Urinary bladder (tissue), 4 donors: ENCODE results near the gene HP. TPM values are rescaled to one million over a fixed set of nuclear protein-coding genes. Genes with fewer than 3 reads are reported as not detected.

Source experiments
- DNase-seq: peaks from one replicate; pipeline ENCODE4 v3.0.0-alpha.2; 2015; ENCODE audit errors: extremely low spot score
- H3K27ac ChIP-seq: one replicate; pipeline ENCODE4 v1.5.1; 2013; ENCODE audit warnings: low read depth, mild to moderate bottlenecking, moderate library complexity
- H3K36me3 ChIP-seq: one replicate; pipeline ENCODE4 v1.6.1; 2013; ENCODE audit warnings: mild to moderate bottlenecking, moderate library complexity; ENCODE audit not compliant: insufficient read depth
- H3K4me1 ChIP-seq: one replicate; pipeline ENCODE4 v1.6.1; 2013; ENCODE audit warnings: mild to moderate bottlenecking, moderate library complexity; ENCODE audit not compliant: insufficient read depth
- H3K4me3 ChIP-seq: one replicate; pipeline ENCODE4 v1.5.1; 2013; ENCODE audit warnings: low read depth, low read length
- WGBS: extraction: QIAGEN DNeasy Blood & Tissue Kit; methylation state at CpG from one replicate; pipeline ENCODE4 v1.1.7; 2013; 5-methylcytosine and 5-hydroxymethylcytosine counted together
- polyA plus RNA-seq: library from polyadenylated mRNA; stranded (reverse); fragments of 200-250 nt; gene quantifications from one replicate; pipeline ENCODE4 v1.2.3, GENCODE V29; 2013
- total RNA-seq: library from RNA; depleted of rRNA; stranded (reverse); fragments of >200 nt; gene quantifications from one replicate; pipeline ENCODE4 v1.2.3, GENCODE V29; 2014
- donor health status: healthy with polysubstance abuse.
- donor health status: healthy.

The HP gene
- total and polyA plus RNA-seq, 2 donors, result 0.95 to 40.2 TPM

- DNase-seq, result no peak
- H3K36me3 ChIP-seq, result no peaks in the 10 kb centered on the region
- no peaks in the 10 kb centered on the region for H3K4me1 ChIP-seq
- 61% methylated on average over 6 of the region's 6 CpGs for WGBS
- H3K27ac ChIP-seq, result no peak overlapping the region
- H3K4me3 ChIP-seq, result no peak overlapping the region
These were observed 29.4 kb upstream of the HP start for GRCh38 chr16:72024862-72025382.

DNA sequence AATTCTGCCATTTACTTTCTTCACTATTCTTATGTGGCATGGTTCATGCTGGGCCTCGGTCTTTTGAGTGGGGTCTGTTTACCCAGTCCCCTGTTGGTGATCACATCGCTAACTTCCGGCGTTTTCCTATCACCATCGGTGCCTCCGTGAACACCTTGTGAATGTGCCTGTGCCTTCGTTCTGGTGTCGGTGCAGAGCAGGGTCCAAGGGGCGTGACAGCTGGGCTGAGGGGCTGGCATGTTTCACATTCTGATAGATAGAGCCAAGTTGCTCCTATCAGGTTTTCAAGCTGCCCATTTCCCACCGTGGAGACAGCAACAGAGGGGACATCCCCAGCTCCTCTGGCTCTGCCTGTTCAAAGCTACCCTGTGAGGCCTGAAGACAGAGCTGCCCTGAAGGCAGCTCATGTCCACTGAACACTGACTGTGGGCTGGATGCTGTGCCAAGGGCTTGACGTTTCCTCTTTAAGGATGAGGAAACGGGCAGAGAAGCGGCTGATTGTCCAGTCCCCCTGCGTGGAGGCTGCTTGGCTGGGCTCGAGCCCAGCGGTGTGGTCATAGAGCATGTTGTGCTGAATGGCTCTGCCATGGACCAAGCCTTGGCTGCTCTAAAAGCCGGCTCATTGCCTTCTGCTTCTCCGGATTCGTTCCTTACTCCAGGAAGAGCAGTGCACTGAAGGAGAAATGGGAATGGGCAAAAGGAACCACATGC lies 28.7 kb upstream of the HP start:
- H3K36me3 ChIP-seq, result no peaks in the 10 kb centered on the region
- no peak overlapping the region for H3K4me3 ChIP-seq
- H3K4me1 ChIP-seq, result no peaks in the 10 kb centered on the region
- no peak for DNase-seq
- WGBS, result 85% methylated on average over 19 of the region's 19 CpGs
- H3K27ac ChIP-seq, result no peak overlapping the region

GRCh38 chr16:72027669-72028378 lies 26.5 kb upstream of the HP start:
- 94% methylated on average over 6 of the region's 6 CpGs for WGBS
- no peak for DNase-seq
- Histone ChIP-seq H3K27ac (no peak overlapping the region), H3K4me3 (no peak overlapping the region), H3K36me3 (no peaks in the 10 kb centered on the region), H3K4me1 (no peaks in the 10 kb centered on the region)

DNA sequence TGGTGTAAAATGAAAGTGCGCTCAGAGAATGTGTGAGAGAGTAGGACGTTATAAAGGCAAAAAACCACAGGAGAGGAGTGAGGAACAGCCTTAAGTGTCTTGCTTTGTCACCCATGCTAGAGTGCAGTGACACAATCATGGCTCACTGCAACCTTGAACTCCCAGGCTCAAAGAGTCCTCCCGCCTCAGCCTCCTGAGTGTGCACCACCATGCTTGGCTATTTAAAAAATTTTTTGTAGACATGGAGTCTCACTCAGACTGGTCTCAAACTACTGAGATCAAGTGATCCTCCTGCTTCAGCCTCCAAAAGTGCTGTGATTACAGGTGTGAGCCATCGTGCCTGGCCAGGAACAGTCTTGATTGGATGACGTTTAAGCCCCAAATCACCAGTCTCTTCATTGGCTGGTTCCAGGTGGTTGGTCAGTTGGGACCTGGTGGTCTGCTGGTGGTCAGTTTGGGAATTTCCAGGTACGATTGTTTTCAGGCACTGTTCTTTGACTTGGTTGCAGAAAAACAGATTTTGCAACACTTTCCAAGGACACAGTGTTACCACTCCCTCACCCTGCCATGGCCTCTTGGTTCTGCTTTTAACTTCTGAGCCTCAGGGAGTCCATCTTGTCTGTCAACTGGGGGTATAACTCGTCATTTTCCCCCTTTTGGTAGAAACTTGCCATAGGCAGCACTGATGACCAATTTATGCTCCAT lies 24.6 kb upstream of the HP start:
- no peaks in the 10 kb centered on the region for H3K4me1 ChIP-seq
- H3K36me3 ChIP-seq, result no peaks in the 10 kb centered on the region
- no peak for DNase-seq
- H3K4me3 ChIP-seq, result no peak overlapping the region
- WGBS, result 87% methylated on average over 7 of the region's 7 CpGs
- H3K27ac ChIP-seq, result no peak overlapping the region

- DNase-seq, result no peak
- Histone ChIP-seq H3K36me3 (no peaks in the 10 kb centered on the region), H3K4me3 (no peak overlapping the region), H3K27ac (no peak overlapping the region), H3K4me1 (no peaks in the 10 kb centered on the region)
- WGBS, result 81% methylated on average over 4 of the region's 4 CpGs
These were observed 20.9 kb upstream of the HP start for GRCh38 chr16:72033437-72033836.

DNA sequence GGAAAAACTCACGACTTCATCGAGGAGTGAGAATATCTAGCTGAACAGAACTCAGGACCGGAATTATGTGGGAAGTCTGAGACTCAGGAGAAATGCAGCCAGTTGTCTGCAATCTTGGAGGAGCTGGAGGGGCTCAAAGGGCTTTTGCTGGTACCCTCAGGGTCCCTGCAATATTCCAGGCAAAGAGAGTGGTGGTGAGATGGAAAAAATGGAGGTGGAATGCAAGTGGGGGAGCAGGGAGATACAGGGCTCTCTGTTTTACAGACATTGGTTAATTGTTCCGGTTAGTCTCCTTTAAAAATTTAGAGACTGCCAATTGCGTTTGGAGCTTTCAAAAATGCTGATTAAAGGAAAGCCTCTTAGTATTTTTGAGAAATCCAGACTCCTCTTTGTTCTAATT lies 18.2 kb upstream of the HP start:
- no peak overlapping the region for H3K4me3 ChIP-seq
- no peak overlapping the region for H3K27ac ChIP-seq
- no peaks in the 10 kb centered on the region for H3K4me1 ChIP-seq
- no peak for DNase-seq
- no peaks in the 10 kb centered on the region for H3K36me3 ChIP-seq
- 78% methylated on average over 5 of the region's 5 CpGs for WGBS

DNA sequence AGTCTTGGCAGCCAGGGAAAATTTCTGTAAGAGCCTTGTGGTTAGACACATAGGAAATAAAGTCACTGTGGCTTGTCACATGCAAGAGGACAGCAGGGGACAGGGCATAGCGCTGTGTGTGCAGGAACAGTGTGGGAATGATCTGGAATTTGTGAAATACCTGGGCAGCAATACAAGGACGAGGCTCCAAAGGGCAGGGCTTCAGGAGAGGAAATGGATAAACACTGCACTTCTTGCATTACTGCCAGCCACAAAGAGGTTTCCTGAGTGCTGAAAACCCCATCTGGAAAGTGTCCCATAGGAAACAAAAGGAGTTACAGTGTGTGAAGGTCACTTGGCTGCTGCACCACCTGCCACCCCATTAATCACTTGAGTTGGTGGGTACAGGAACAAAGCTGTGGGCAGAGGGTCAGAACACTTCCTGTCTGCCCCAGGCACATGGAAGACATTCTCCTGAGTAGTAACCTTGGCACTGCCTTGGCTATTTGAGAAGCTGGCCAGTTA lies 12.1 kb upstream of the HP start:
- no peak overlapping the region for H3K4me3 ChIP-seq
- DNase-seq, result no peak
- no peaks in the 10 kb centered on the region for H3K4me1 ChIP-seq

GRCh38 chr16:72043058-72043457 lies 11.2 kb upstream of the HP start:
- Histone ChIP-seq H3K36me3 (no peaks in the 10 kb centered on the region), H3K27ac (no peak overlapping the region), H3K4me1 (no peaks in the 10 kb centered on the region), H3K4me3 (no peak overlapping the region)
- WGBS, result 55% methylated on average over 3 of the region's 3 CpGs
- no peak for DNase-seq

More for the DNA sequence above, 12.1 kb upstream of the HP start:
- Histone ChIP-seq H3K36me3 (no peaks in the 10 kb centered on the region), H3K27ac (no peak overlapping the region)
- 74% methylated on average over 2 of the region's 2 CpGs for WGBS

- no peaks in the 10 kb centered on the region for H3K4me1 ChIP-seq
- H3K36me3 ChIP-seq, result no peaks in the 10 kb centered on the region
- no peak overlapping the region for H3K27ac ChIP-seq
- no peak overlapping the region for H3K4me3 ChIP-seq
- WGBS, result 96% methylated on average over 1 of the region's 1 CpG
- no peak for DNase-seq
These were observed 10.8 kb upstream of the HP start for GRCh38 chr16:72043539-72043938.

DNA sequence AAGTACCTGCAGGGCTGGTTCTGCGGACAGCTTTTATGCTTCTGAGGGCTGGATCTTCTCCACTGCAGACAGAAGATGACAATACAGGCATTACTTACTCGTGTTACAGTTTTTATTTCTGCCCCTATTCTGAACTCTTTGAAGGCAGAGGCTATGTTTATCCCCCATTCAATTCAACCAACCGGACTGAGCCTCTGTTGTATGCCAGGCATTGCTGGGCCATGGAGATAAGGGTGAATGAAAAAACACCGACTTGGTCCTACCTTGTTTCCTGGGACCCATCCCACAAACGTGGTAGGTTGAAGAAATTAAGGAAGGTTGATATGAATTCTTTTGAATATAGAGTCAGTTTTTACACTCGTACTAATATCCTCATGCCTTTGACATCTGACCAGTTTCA lies 10.0 kb upstream of the HP start:
- 59% methylated on average over 6 of the region's 6 CpGs for WGBS
- DNase-seq, result no peak
- no peak overlapping the region for H3K27ac ChIP-seq
- H3K36me3 ChIP-seq, result no peaks in the 10 kb centered on the region
- H3K4me3 ChIP-seq, result no peak overlapping the region
- H3K4me1 ChIP-seq, result no peaks in the 10 kb centered on the region

- Histone ChIP-seq H3K4me1 (no peaks in the 10 kb centered on the region), H3K27ac (no peak overlapping the region), H3K4me3 (no peak overlapping the region), H3K36me3 (no peaks in the 10 kb centered on the region)
- WGBS, result 95% methylated on average over 2 of the region's 2 CpGs
- DNase-seq, result no peak
These were observed 9.4 kb upstream of the HP start for GRCh38 chr16:72044825-72045359.

- no peak for DNase-seq
- Histone ChIP-seq H3K4me3 (no peak overlapping the region), H3K27ac (no peak overlapping the region), H3K4me1 (no peaks in the 10 kb centered on the region), H3K36me3 (no peaks in the 10 kb centered on the region)
These were observed 5.2 kb upstream of the HP start for GRCh38 chr16:72049110-72049509.

- Histone ChIP-seq H3K4me3 (no peak overlapping the region), H3K27ac (no peak overlapping the region), H3K4me1 (no peaks in the 10 kb centered on the region), H3K36me3 (no peaks in the 10 kb centered on the region)
- no peak for DNase-seq
- WGBS, result 83% methylated on average over 4 of the region's 4 CpGs
These were observed 3.4 kb upstream of the HP start for GRCh38 chr16:72050769-72051464.
